GM23248 (cell line): ENCODE measurements around the gene WDTC1.

Experiments used
- EZH2 ChIP-seq: fragments of 200-600 bp; sonication (generic); IDR thresholded peaks from 2 replicates; pipeline ENCODE4 v1.6.1; 2018; ENCODE audit warnings: antibody characterized with exemption, mild to moderate bottlenecking; ENCODE audit not compliant: insufficient read depth, poor library complexity, severe bottlenecking
- EZH2phosphoT487 ChIP-seq: fragments of 200-600 bp; sonication (generic); IDR thresholded peaks from 2 replicates; pipeline ENCODE4 v1.6.1; 2018; ENCODE audit warnings: antibody characterized with exemption, moderate library complexity, mild to moderate bottlenecking, low read depth; ENCODE audit not compliant: insufficient read depth

GRCh38 chr1:27330786-27331185 lies 96.4 kb downstream of the WDTC1 start:
- TF ChIP-seq EZH2 (no peak), EZH2phosphoT487 (no peak)
